Suprapubic skin (tissue), 3 donors: ENCODE measurements around the gene ZC2HC1B.

Source experiments
- CTCF ChIP-seq, 2 donors: fragments of 200-600 bp in 1 of 2; fragments of 450-650 bp in 1 of 2; sonication (generic) in 1 of 2; IDR thresholded peaks; one replicate each; pipeline ENCODE4 v1.5.1; 2016 to 2019; ENCODE audit warnings: antibody characterized with exemption in 2 of 2, mild to moderate bottlenecking in 1 of 2, moderate library complexity in 1 of 2
- POLR2A ChIP-seq, 2 donors: fragments of 450-650 bp; IDR thresholded peaks; one replicate each; pipeline ENCODE4 v1.6.1; 2017; ENCODE audit warnings: antibody characterized with exemption in 2 of 2, mild to moderate bottlenecking in 2 of 2, moderate library complexity in 2 of 2

- no peak for TF ChIP-seq CTCF (IDR thresholded peaks at IDR 0.05)
- TF ChIP-seq POLR2A (IDR thresholded peaks at IDR 0.05): no peak
Observed at GRCh38 chr6:143952947-143953701, 88.8 kb downstream of the ZC2HC1B start.
